GM10248 (cell line): ENCODE data around the gene RERE.
"Not testable (repeated sequence)": the region's sequence is repeated elsewhere in the genome, so short reads cannot be mapped to it uniquely, and the experiment has no call there.

Source experiments
- CTCF ChIA-PET: fragments of 300-600 bp; sonication (Branson Sonifier 250); formaldehyde crosslinking; extraction: SDS; loops from one replicate; lab custom pipeline; 2021; ENCODE audit warnings: antibody characterized with exemption; lab: Yijun Ruan, JAX
- POLR2A ChIA-PET: fragments of 350-650 bp; sonication (Branson Sonifier 250); formaldehyde crosslinking; extraction: SDS; loops from one replicate; lab custom pipeline; 2020; ENCODE audit warnings: antibody characterized with exemption; lab: Yijun Ruan, JAX
- DNase-seq: peaks from one replicate; pipeline ENCODE4 v3.0.0; 2012; ENCODE audit errors: extremely low spot score
- CTCF ChIP-seq: IDR thresholded peaks from 2 replicates; pipeline ENCODE4 v1.5.1; 2012; ENCODE audit warnings: mild to moderate bottlenecking, low read depth; ENCODE audit errors: extremely low read depth, missing control alignments, control extremely low read depth

Gene RERE

DNA sequence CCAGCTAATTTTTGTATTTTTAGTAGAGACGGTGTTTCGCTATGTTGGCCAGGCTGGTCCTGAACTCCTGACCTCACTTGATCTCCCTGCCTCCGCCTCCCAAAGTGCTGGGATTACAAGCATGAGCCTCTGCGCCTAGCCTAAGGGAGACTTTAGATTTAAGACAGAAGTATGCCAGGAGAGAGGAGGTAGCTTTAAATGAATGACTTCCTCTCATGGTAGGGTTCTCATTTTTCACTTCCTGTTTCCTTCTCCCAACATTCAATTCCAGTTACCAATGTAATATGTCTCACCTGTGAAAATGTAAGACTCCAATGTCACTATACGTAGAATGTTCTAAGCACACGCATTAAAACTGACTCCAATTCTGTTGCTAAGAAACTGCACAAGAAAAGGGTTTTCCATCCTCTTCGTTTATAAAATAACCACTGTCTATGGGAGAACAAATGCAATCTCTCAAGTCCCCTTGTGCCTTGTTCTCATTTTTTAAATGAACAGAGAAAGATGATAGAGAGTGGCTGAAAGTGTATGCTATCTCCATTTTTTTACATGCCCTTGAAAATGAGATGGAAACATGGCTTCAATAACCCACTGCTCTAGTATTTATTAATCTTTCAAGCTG, 359.6 kb downstream of the RERE start:
- ChIA-PET POLR2A (no interaction called here), CTCF (interaction anchor here (1.2 to 2.5 kb wide), 3 partner anchors 30 to 392 kb away, joined by 4 to 6 read pairs (median 5); no protein-coding TSS in a partner anchor)
- no peak for DNase-seq
- TF ChIP-seq CTCF = no peak

GRCh38 chr1:8456991-8457390, 360.4 kb downstream of the RERE start:
- POLR2A ChIA-PET = no interaction called here
- CTCF ChIA-PET = interaction anchor here (1.2 to 2.5 kb wide), 4 partner anchors 25 to 392 kb away, joined by 3 to 6 read pairs (median 4); no protein-coding TSS in a partner anchor
- DNase-seq = no peak
- no peak for TF ChIP-seq CTCF

- POLR2A ChIA-PET = no interaction called here
Observed at GRCh38 chr1:8456308-8456912, 361.0 kb downstream of the RERE start.

GRCh38 chr1:8455700-8456307, 361.6 kb downstream of the RERE start:
- no peak for TF ChIP-seq CTCF
- CTCF ChIA-PET = interaction anchor here (1.2 to 2.5 kb wide), 5 partner anchors 8 to 28 kb away, joined by 3 to 6 read pairs (median 3); no protein-coding TSS in a partner anchor
- DNase-seq = no peak
- POLR2A ChIA-PET = no interaction called here

More at GRCh38 chr1:8456308-8456912, 361.0 kb downstream of the RERE start:
- CTCF ChIA-PET = interaction anchor here (1.2 to 2.5 kb wide), 4 partner anchors 13 to 28 kb away, joined by 3 to 6 read pairs (median 3); no protein-coding TSS in a partner anchor
- DNase-seq = no peak
- no peak for TF ChIP-seq CTCF

- ChIA-PET CTCF (interaction anchor here (1.2 to 2.1 kb wide), 3 partner anchors 10 to 18 kb away, joined by 3 to 7 read pairs (median 3); no protein-coding TSS in a partner anchor), POLR2A (no interaction called here)
- DNase-seq = no peak
- TF ChIP-seq CTCF = no peak
Observed at GRCh38 chr1:8450312-8450711, 367.1 kb downstream of the RERE start.

GRCh38 chr1:8448911-8449661, 368.4 kb downstream of the RERE start:
- CTCF ChIA-PET = interaction anchor here (1.3 to 2.1 kb wide), 2 partner anchors 9 to 19 kb away, joined by 3 to 7 read pairs; no protein-coding TSS in a partner anchor
- no peak for TF ChIP-seq CTCF
- POLR2A ChIA-PET = no interaction called here
- no peak for DNase-seq

GRCh38 chr1:8448505-8448904, 368.9 kb downstream of the RERE start:
- POLR2A ChIA-PET, DNase-seq, CTCF ChIA-PET: not testable (repeated sequence)
